NCI-H1694 (cell line): ENCODE data around the gene MAPKAPK3.
"Not testable (repeated sequence)": the region's sequence is repeated elsewhere in the genome, so short reads cannot be mapped to it uniquely, and the experiment has no call there.

ENCODE experiments used
- DNase-seq: peaks from one replicate; lab custom pipeline; 2025; lab: John Stamatoyannopoulos, UW

MAPKAPK3 gene

DNA sequence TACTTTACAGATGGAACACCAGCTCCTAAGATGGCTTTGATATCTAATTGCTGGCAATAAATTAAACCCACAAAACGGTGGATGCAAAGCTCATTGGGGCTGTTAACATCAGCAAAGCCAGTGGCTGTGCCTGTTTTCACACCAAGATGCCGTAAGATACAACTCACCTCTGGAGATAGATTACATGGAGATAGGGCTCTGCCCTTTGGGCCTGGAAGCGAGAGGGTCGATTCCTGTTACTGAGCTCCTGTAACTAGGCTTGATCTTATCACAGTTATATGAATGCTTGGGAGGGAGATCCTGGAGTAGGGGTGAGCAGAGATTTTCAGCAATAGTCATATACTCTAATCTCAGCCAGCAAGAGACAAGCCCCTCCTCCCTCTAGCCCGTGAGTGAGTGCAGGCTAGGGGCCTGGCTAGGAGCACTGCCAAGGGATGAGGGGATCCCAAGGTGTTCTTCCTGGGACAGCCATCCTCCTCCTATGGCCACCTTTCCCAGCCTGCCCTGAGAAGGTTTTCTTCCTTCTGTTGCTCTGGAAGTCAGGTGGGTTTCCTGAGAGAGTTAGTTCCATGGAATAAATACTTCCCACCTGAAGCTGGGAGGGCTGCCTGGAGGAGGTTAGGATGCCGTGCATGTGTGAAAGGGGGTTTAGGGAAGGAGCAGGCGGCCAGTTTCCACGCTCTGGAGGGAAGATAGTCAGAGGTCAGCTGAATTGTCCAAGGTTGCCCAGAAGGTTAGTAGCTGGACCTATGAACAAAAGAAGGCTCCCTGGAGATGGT lies 39.7 kb downstream of the MAPKAPK3 start:
- no peak for DNase-seq

DNA sequence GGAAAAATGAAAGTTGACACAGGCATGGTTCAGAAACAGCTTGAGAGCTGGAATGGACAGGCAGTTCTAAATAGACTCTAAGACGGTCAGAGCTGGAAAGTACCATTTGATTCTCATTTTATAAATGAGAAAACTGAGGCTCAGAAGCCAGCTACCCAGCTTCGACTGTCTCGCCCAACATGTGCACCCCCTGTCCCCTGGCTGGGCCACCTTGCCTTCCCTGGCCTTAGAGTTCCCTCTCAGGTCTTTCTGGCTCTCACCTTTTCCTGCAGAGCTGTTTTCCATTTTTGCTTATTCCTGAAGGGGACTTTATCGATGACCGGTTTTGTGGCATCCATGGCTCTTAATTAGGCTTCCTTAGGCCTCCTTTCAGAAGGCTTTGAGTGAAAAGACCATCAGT lies 40.5 kb downstream of the MAPKAPK3 start:
- DNase-seq: no peak

- no peak for DNase-seq
Measured at GRCh38 chr3:50657816-50658215, 40.9 kb downstream of the MAPKAPK3 start.

GRCh38 chr3:50658416-50658815 lies 41.5 kb downstream of the MAPKAPK3 start:
- DNase-seq: no peak

GRCh38 chr3:50658831-50659230 lies 41.9 kb downstream of the MAPKAPK3 start:
- DNase-seq: no peak

DNA sequence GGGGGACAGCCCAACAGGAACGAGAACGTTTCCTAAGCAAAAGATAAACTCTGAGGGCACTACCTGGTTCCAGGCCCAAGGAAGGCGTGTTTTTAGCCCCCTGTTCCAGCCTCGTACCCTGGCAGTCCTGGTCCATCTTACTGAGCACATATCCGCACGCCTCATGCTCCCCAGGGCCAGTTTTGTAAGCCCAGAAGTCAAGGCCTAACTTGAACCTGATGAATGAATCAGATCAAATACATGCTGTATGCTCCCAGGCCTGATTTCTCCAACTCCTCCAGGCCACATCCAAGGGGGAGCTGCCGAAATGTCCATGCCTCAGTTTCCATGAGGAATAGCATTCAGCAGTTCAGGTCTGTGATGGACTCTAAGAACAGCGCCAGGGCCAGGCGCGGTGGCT lies 43.4 kb downstream of the MAPKAPK3 start:
- DNase-seq: no peak

DNA sequence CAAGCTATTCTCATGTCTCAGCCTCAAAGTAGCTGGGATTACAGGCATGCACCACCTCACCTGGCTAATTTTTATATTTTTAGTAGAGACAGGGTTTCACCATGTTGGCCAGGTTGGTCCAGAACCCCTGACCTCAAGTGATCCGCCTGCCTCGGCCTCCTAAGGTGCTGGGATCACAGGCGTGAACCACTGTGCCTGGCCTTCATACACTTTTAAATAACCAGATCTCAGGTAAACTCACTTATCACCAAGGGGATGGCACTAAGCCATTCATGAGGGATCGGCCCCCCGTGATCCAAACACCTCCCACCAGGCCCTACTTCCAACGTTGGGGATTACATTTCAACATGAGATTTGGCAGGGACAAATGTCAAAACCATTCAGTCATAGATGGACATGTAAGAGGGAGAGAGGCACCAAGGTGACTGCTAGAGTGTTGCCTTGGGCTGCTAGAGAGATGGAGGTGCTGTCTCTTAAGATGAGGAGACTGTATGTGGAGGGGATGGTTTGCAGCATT lies 44.4 kb downstream of the MAPKAPK3 start:
- no peak for DNase-seq

- no peak for DNase-seq
Measured at GRCh38 chr3:50662408-50662807, 45.5 kb downstream of the MAPKAPK3 start.

- DNase-seq: no peak
Measured at GRCh38 chr3:50665081-50665840, 48.3 kb downstream of the MAPKAPK3 start.

GRCh38 chr3:50665841-50666115 lies 48.8 kb downstream of the MAPKAPK3 start:
- DNase-seq: not testable (repeated sequence)

GRCh38 chr3:50666837-50667236 lies 49.9 kb downstream of the MAPKAPK3 start:
- no peak for DNase-seq

DNA sequence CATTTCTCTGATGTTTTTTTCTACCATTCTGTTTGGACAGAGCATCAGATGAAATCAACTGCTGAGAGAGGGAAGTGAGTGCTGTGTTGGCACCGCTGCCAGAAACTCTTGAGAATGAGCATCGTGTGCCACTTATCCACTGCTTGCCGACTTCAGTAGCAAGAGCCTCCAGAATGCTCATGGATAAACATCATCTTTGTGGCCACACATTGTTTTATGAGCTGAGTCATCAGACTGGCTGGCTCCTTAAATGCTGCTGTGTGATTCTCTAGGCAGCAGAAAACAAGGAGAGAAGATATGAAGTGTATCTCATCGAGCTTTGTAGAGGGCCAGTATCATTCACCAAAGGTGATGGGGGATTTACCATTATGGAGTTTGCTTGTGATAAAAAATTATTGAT lies 54.4 kb downstream of the MAPKAPK3 start:
- no peak for DNase-seq

DNA sequence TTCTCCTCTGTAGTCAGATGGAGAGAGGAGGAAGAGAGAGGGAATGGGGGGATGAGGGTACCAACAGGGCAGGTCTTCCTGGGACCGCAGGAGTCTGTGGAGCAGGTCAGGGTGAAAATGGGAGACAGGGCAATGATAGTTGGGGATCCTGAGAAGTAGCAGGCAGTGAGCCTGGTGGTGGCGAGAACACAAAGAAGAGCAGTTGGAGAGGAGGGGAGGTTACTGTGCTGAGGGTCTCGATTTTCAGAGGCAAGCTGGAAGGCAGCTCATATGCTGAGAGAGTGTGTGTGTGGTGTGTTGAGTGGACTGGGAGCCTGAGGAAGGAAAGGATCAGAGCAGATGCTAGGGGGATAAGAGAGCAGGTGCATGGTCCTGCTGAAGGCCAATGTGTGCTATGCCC lies 55.7 kb downstream of the MAPKAPK3 start:
- no peak for DNase-seq

DNA sequence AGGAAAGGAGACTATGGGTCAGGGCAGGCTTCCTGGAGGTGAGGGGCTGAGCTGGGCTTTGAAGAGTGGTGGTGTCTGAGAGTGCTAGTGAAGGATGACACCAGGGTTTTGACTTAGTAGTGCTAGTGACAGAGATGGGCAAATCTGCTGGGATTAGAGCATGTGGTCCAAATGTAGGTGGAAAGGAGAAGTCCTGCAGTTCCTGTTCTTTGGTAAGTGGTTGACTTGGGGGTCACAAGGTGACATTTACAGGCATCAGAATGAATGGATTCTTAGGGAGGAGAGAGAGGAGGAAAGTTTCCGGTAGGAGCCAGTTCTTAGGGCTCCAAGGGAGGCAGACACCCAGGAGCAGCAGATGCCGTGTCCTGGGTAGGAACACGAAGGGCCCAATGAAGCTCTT lies 57.0 kb downstream of the MAPKAPK3 start:
- no peak for DNase-seq

GRCh38 chr3:50674349-50675178 lies 57.6 kb downstream of the MAPKAPK3 start, which contains the start of gene DOCK3:
Gene DOCK3 (plus strand): TSS chr3:50674927. CDS start chr3:50675264, 337 bp downstream.
- DNase-seq: no peak

DNA sequence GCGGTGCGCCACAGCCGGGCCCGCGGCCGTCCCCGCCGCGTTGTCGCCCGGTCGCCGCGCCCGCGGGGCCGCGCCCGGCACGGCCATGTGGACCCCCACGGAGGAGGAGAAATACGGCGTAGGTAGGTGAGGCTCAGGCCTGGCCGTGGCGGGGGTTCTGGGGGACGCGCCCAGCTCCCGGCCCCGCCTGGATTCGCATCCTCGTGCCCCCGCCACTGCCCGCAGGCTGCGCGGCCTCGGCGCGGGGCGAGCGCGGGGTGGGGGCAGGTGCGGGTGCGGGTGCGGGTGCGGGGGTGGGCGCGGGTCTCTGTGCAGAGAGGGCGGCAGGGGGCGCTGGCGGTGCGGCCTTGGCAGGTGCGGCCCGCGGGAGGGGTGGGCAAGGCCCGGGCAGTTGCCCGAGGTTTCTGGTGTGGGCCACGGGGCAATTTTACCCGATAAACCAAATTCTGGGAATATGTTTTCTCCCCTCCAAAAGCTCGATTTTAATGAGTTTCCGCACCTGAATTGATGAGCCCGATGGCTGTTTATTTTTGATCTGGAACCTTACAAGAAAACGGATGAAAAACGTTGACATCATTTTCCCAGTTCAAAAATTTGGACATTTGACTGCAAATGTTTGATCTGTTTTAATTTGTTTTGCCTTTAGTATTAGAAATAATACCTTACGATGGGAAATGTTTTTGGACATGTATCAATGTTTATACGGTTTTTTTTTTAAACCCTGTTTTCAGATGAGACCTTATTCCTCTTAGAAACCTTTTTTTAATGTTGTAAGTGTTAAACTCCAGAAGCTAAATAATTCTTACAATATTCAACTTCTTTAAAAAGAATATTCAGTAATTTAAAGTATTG lies 58.5 kb downstream of the MAPKAPK3 start:
- no peak for DNase-seq

GRCh38 chr3:50676031-50676705 lies 59.2 kb downstream of the MAPKAPK3 start:
- DNase-seq: no peak

GRCh38 chr3:50687127-50687751 lies 70.3 kb downstream of the MAPKAPK3 start:
- DNase-seq: no peak

DNA sequence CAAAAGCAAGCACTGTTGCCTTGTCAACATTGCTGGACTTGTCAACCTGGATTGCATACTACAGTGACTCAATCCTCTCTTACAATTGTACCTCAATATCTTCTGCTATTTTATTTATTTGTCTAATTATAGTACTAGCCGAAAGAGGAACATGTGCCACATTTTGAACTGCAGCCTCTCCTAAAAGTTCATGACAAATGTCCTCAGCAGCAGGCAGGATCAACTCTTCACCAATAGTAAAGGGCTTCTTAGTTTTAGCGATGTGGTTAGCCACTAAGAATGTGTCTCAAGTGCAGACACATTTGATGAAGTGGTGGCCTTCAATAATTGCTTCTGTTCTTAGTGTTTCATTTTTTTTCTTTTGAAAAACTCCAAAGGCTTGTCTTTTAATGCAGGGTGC lies 71.0 kb downstream of the MAPKAPK3 start:
- DNase-seq: no peak

GRCh38 chr3:50688602-50689001 lies 71.7 kb downstream of the MAPKAPK3 start:
- not testable (repeated sequence) for DNase-seq
